Measurements from ENCODE around the gene ZDHHC14. TPM values are rescaled to one million over a fixed set of nuclear protein-coding genes. Genes with fewer than 3 reads are reported as not detected.

ZDHHC14 gene
- total and polyA plus RNA-seq, 7 donors, result 2.4 to 12.6 (median 9.6) TPM

- H3K27me3 ChIP-seq, result no peaks in the 10 kb centered on the region
- TF ChIP-seq CTCF (IDR thresholded peaks at IDR 0.05), result no peak
- no peak for TF ChIP-seq EP300 (IDR thresholded peaks at IDR 0.05)
- no peak for TF ChIP-seq POLR2A (IDR thresholded peaks at IDR 0.05)
- TF ChIP-seq POLR2AphosphoS5 (IDR thresholded peaks at IDR 0.05), result no peak
- H3K4me3 ChIP-seq, result no peak overlapping the region
- DNase-seq, result peak; percentile 45
- peaks cover 0 to 6% (median 2%) of the 10 kb centered on the region in 4 donors for H3K36me3 ChIP-seq
- H3K27ac ChIP-seq, result no peak overlapping the region
- 90 to 92% methylated on average over 7 of the region's 7 CpGs for WGBS, 2 donors
- H3K9me3 ChIP-seq, result no peaks in the 10 kb centered on the region
- H3K4me1 ChIP-seq, result no peaks in the 10 kb centered on the region
- intact Hi-C loops (cut with DNase I), result no loop called here
Measured at GRCh38 chr6:157656437-157656997, 275.5 kb downstream of the ZDHHC14 start.

- no peak for TF ChIP-seq EP300 (IDR thresholded peaks at IDR 0.05)
- no peak for TF ChIP-seq POLR2AphosphoS5 (IDR thresholded peaks at IDR 0.05)
- no peak for TF ChIP-seq POLR2A (IDR thresholded peaks at IDR 0.05)
- no peak for TF ChIP-seq CTCF (IDR thresholded peaks at IDR 0.05)
- WGBS, 2 donors, result 94 to 97% methylated on average over 5 of the region's 5 CpGs
- Histone ChIP-seq H3K36me3 (peaks cover 0 to 6% (median 2%) of the 10 kb centered on the region in 4 donors), H3K27ac (no peak overlapping the region), H3K4me1 (no peaks in the 10 kb centered on the region), H3K9me3 (no peaks in the 10 kb centered on the region), H3K27me3 (no peaks in the 10 kb centered on the region), H3K4me3 (no peak overlapping the region)
- no peak for DNase-seq
- intact Hi-C loops (cut with DNase I), result no loop called here
Measured at GRCh38 chr6:157657754-157658153, 276.8 kb downstream of the ZDHHC14 start.

GRCh38 chr6:157658301-157658700 lies 277.3 kb downstream of the ZDHHC14 start:
- H3K9me3 ChIP-seq, result no peaks in the 10 kb centered on the region
- no peaks in the 10 kb centered on the region for H3K27me3 ChIP-seq
- no peak overlapping the region for H3K27ac ChIP-seq
- peaks cover 0 to 6% (median 2%) of the 10 kb centered on the region in 4 donors for H3K36me3 ChIP-seq
- DNase-seq, result no peak
- WGBS, 2 donors, result 92 to 94% methylated on average over 4 of the region's 4 CpGs
- TF ChIP-seq POLR2A (IDR thresholded peaks at IDR 0.05) (no peak), EP300 (IDR thresholded peaks at IDR 0.05) (no peak), CTCF (IDR thresholded peaks at IDR 0.05) (no peak), POLR2AphosphoS5 (IDR thresholded peaks at IDR 0.05) (no peak)
- intact Hi-C loops (cut with DNase I), result no loop called here
- H3K4me3 ChIP-seq, result no peak overlapping the region
- H3K4me1 ChIP-seq, result no peaks in the 10 kb centered on the region

GRCh38 chr6:157659536-157660271 lies 278.7 kb downstream of the ZDHHC14 start:
- no peak for TF ChIP-seq EP300 (IDR thresholded peaks at IDR 0.05)
- WGBS, 2 donors, result 74 to 87% methylated on average over 19 of the region's 19 CpGs
- intact Hi-C loops (cut with DNase I), result no loop called here
- DNase-seq, result no peak
- Histone ChIP-seq H3K4me1 (no peaks in the 10 kb centered on the region), H3K4me3 (no peak overlapping the region), H3K36me3 (peaks cover 0 to 4% (median 0%) of the 10 kb centered on the region in 4 donors), H3K27me3 (no peaks in the 10 kb centered on the region), H3K9me3 (no peaks in the 10 kb centered on the region), H3K27ac (no peak overlapping the region)

GRCh38 chr6:157660414-157660813 lies 279.4 kb downstream of the ZDHHC14 start:
- H3K4me3 ChIP-seq, result no peak overlapping the region
- no peaks in the 10 kb centered on the region for H3K9me3 ChIP-seq
- 86 to 90% methylated on average over 5 of the region's 5 CpGs for WGBS, 2 donors
- intact Hi-C loops (cut with DNase I), result no loop called here
- no peak for TF ChIP-seq POLR2A (IDR thresholded peaks at IDR 0.05)
- TF ChIP-seq EP300 (IDR thresholded peaks at IDR 0.05), result no peak
- TF ChIP-seq POLR2AphosphoS5 (IDR thresholded peaks at IDR 0.05), result no peak
- no peak for TF ChIP-seq CTCF (IDR thresholded peaks at IDR 0.05)
- H3K27ac ChIP-seq, result no peak overlapping the region
- no peaks in the 10 kb centered on the region for H3K27me3 ChIP-seq
- no peaks in the 10 kb centered on the region for H3K4me1 ChIP-seq
- H3K36me3 ChIP-seq, result peaks cover 0 to 4% (median 0%) of the 10 kb centered on the region in 4 donors
- peak; percentile 21 for DNase-seq
